Ishikawa (cell line): ENCODE measurements around the gene EID2B.

Source experiments
- CEBPB ChIP-seq: IDR thresholded peaks from 2 replicates; pipeline ENCODE4 v1.6.1; 2012
- CREB1 ChIP-seq: IDR thresholded peaks from 2 replicates; pipeline ENCODE4 v1.6.1; 2012; ENCODE audit warnings: low read depth
- EGR1 ChIP-seq: IDR thresholded peaks from 2 replicates; pipeline ENCODE4 v1.6.1; 2012
- EP300 ChIP-seq: IDR thresholded peaks from 2 replicates; pipeline ENCODE4 v1.6.1; 2012; ENCODE audit warnings: borderline replicate concordance
- FOXM1 ChIP-seq: IDR thresholded peaks from 2 replicates; pipeline ENCODE4 v1.6.1; 2012; ENCODE audit warnings: low read depth, borderline replicate concordance
- NFIC ChIP-seq: IDR thresholded peaks from 2 replicates; pipeline ENCODE4 v1.6.1; 2012
- RAD21 ChIP-seq: IDR thresholded peaks from 2 replicates; pipeline ENCODE4 v1.6.1; 2012; ENCODE audit warnings: low read depth
- TAF1 ChIP-seq: IDR thresholded peaks from 2 replicates; pipeline ENCODE4 v1.6.1; 2012; ENCODE audit warnings: low read depth, mild to moderate bottlenecking
- TCF12 ChIP-seq: IDR thresholded peaks from 2 replicates; pipeline ENCODE4 v1.6.1; 2012; ENCODE audit warnings: low read depth
- TEAD4 ChIP-seq: IDR thresholded peaks from 2 replicates; pipeline ENCODE4 v1.6.1; 2012
- YY1 ChIP-seq: IDR thresholded peaks from 2 replicates; pipeline ENCODE4 v1.6.1; 2012; ENCODE audit warnings: low read depth
- ZBTB7A ChIP-seq: IDR thresholded peaks from 2 replicates; pipeline ENCODE4 v1.6.1; 2012; ENCODE audit warnings: low read depth
- TF ChIP-seq, protein P1 (sequence below): IDR thresholded peaks from 2 replicates; pipeline ENCODE4 v1.6.1; 2012
- TF ChIP-seq, protein P2 (sequence below): IDR thresholded peaks from 2 replicates; pipeline ENCODE4 v1.6.1; 2012
- TF ChIP-seq, protein P3 (sequence below): IDR thresholded peaks from 2 replicates; pipeline ENCODE4 v1.6.1; 2012; ENCODE audit warnings: low read depth, mild to moderate bottlenecking

Gene EID2B

DNA sequence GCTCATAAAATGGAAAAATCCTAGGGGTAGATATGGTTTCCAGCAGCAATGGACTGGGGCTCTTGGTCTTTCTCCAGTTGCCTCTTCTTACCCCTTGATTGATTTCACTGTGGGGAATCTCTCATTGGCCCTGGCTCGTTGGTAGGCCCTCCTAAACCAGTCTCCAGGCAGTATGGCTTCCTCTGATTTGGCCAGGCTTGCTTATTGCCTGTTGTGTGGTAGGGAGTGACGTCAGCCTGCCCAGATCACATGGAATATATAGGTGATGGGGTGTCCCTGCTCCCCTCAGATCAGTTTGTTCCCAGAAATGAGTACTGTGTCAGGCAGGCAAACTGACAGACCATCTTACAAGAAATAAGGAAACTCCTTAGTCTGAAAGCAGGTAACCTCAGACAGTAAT, 23.4 kb downstream of the EID2B start:
- TF ChIP-seq, protein P1, sequence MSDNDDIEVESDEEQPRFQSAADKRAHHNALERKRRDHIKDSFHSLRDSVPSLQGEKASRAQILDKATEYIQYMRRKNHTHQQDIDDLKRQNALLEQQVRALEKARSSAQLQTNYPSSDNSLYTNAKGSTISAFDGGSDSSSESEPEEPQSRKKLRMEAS: no peak
- no peak for TF ChIP-seq YY1
- no peak for TF ChIP-seq TCF12

DNA sequence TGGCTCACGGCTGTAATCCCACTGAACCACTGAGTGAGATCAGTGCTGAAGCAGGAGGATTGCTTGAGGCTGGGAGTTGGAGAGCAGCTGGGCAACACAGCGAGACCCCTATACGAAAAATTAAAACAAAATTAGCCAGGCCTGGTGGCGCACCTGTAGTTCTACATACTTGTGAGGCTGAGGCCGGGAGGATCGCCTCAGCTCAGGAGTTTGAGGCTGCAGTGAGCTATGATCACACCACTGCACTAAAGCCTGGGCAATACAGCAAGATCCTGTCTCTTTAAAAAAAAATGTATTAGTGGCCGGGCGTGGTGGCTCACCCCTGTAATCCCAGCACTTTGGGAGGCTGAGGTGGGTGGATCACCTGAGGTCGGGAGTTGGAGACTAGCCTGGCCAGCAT, 24.0 kb downstream of the EID2B start:
- TF ChIP-seq CEBPB (no peak), NFIC (no peak), TAF1 (no peak), YY1 (no peak), FOXM1 (no peak), TCF12 (no peak), CREB1 (no peak)
- TF ChIP-seq, protein P2, sequence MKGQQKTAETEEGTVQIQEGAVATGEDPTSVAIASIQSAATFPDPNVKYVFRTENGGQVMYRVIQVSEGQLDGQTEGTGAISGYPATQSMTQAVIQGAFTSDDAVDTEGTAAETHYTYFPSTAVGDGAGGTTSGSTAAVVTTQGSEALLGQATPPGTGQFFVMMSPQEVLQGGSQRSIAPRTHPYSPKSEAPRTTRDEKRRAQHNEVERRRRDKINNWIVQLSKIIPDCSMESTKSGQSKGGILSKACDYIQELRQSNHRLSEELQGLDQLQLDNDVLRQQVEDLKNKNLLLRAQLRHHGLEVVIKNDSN: no peak
- TF ChIP-seq, protein P3, sequence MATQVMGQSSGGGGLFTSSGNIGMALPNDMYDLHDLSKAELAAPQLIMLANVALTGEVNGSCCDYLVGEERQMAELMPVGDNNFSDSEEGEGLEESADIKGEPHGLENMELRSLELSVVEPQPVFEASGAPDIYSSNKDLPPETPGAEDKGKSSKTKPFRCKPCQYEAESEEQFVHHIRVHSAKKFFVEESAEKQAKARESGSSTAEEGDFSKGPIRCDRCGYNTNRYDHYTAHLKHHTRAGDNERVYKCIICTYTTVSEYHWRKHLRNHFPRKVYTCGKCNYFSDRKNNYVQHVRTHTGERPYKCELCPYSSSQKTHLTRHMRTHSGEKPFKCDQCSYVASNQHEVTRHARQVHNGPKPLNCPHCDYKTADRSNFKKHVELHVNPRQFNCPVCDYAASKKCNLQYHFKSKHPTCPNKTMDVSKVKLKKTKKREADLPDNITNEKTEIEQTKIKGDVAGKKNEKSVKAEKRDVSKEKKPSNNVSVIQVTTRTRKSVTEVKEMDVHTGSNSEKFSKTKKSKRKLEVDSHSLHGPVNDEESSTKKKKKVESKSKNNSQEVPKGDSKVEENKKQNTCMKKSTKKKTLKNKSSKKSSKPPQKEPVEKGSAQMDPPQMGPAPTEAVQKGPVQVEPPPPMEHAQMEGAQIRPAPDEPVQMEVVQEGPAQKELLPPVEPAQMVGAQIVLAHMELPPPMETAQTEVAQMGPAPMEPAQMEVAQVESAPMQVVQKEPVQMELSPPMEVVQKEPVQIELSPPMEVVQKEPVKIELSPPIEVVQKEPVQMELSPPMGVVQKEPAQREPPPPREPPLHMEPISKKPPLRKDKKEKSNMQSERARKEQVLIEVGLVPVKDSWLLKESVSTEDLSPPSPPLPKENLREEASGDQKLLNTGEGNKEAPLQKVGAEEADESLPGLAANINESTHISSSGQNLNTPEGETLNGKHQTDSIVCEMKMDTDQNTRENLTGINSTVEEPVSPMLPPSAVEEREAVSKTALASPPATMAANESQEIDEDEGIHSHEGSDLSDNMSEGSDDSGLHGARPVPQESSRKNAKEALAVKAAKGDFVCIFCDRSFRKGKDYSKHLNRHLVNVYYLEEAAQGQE: no peak

DNA sequence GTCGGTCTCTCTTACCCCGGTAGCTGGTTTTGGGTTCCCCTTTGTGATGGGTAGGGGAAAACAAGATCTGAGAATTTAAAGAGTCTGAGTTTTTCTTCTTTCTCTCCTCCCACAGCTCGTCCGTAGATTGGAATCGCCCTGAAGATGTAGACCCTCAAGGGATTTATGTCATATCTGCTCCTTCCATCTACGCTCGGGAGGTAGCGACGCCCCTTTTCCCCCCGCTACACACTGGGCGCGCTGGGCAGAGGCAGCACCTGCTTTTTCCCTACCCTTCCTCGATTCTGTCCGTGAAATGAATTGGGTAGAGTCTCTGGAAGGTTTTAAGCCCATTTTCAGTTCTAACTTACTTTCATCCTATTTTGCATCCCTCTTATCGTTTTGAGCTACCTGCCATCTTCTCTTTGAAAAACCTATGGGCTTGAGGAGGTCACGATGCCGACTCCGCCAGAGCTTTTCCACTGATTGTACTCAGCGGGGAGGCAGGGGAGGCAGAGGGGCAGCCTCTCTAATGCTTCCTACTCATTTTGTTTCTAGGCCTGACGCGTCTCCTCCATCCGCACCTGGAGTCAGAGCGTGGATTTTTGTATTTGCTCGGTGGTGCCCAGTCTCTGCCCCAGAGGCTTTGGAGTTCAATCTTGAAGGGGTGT, 24.8 kb downstream of the EID2B start:
- TF ChIP-seq YY1 (no peak), TAF1 (no peak), TEAD4 (no peak)

DNA sequence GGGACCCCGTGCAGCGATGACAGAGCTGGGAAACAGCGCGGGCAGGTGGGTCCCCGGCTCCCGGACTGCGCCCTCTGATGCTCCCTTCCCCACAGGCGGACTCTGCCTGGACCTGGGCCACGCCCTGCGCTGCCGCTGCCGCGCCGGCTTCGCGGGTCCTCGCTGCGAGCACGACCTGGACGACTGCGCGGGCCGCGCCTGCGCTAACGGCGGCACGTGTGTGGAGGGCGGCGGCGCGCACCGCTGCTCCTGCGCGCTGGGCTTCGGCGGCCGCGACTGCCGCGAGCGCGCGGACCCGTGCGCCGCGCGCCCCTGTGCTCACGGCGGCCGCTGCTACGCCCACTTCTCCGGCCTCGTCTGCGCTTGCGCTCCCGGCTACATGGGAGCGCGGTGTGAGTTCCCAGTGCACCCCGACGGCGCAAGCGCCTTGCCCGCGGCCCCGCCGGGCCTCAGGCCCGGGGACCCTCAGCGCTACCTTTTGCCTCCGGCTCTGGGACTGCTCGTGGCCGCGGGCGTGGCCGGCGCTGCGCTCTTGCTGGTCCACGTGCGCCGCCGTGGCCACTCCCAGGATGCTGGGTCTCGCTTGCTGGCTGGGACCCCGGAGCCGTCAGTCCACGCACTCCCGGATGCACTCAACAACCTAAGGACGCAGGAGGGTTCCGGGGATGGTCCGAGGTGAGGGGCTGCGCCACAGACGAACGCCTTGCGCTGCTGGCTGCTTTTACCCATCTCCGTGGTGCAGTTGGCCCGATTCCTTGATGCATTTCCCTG, 25.5 kb downstream of the EID2B start:
- TF ChIP-seq, protein P3: no peak
- TF ChIP-seq EP300 (no peak), EGR1 (no peak), TEAD4 (no peak), CEBPB (no peak), TAF1 (no peak), YY1 (no peak), NFIC (no peak), RAD21 (no peak), TCF12 (peak; percentile 42; the same call in 1 of the 2 replicates)
- TF ChIP-seq, protein P2: peak; percentile 79
- TF ChIP-seq, protein P1: peak; percentile 99

DNA sequence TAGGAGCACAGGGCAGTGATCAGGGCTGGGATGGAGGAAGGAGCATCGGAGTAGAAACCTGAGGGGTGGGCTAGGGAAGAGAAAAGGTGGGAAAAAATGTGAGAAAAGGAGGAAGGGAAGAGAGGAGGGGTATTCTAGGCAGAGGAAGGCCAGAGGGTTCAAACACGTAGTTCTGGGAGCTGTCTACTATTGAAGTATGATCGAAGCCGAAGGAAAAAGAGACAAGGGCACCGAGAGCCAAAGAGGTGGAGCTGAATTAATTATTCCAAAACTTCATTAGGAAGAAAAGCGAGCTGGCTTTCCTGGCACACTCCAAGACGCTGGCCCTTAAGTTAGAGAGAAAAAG, 26.1 kb downstream of the EID2B start:
- TF ChIP-seq TAF1 (no peak), NFIC (no peak), CEBPB (no peak), ZBTB7A (no peak), TEAD4 (no peak), FOXM1 (no peak), EP300 (no peak), YY1 (no peak), EGR1 (no peak), CREB1 (no peak), TCF12 (no peak), RAD21 (no peak)
- TF ChIP-seq, protein P3: no peak
- TF ChIP-seq, protein P1: no peak
- TF ChIP-seq, protein P2: no peak
